Neuronal stem cell (in vitro differentiated cells): ENCODE results near the gene DZIP1.
"Not testable (repeated sequence)": the region's sequence is repeated elsewhere in the genome, so short reads cannot be mapped to it uniquely, and the experiment has no call there.

Source experiments
- DNase-seq: peaks from one replicate; pipeline ENCODE4 v3.0.0-alpha.2; 2013; ENCODE audit warnings: low spot score
- H2AFZ ChIP-seq: one replicate; pipeline ENCODE4 v1.6.1; 2013; ENCODE audit warnings: mild to moderate bottlenecking, low read length, inconsistent platforms
- H2AK5ac ChIP-seq: 2 replicates; pipeline ENCODE4 v1.6.1; 2013; ENCODE audit warnings: low read depth, mild to moderate bottlenecking, inconsistent platforms, low read length, moderate library complexity, mixed read lengths
- H2BK120ac ChIP-seq: 2 replicates; pipeline ENCODE4 v1.6.1; 2013; ENCODE audit warnings: low read depth, mild to moderate bottlenecking, inconsistent platforms, low read length, moderate library complexity, mixed read lengths
- H2BK12ac ChIP-seq: one replicate; pipeline ENCODE4 v1.6.1; 2013; ENCODE audit warnings: low read length, inconsistent platforms
- H2BK15ac ChIP-seq: 2 replicates; pipeline ENCODE4 v1.6.1; 2013; ENCODE audit warnings: mild to moderate bottlenecking, low read length, inconsistent platforms, mixed read lengths
- H2BK5ac ChIP-seq: one replicate; pipeline ENCODE4 v1.6.1; 2013; ENCODE audit warnings: inconsistent platforms, mild to moderate bottlenecking, low read length, moderate library complexity
- H3K14ac ChIP-seq: one replicate; pipeline ENCODE4 v1.6.1; 2013; ENCODE audit warnings: low read length, inconsistent platforms
- H3K18ac ChIP-seq: 2 replicates; pipeline ENCODE4 v1.6.1; 2013; ENCODE audit warnings: low read length, inconsistent platforms
- H3K23ac ChIP-seq: 2 replicates; pipeline ENCODE4 v1.6.1; 2013; ENCODE audit warnings: low read depth, mild to moderate bottlenecking, mixed read lengths, low read length, inconsistent platforms; ENCODE audit not compliant: poor library complexity
- H3K27ac ChIP-seq: replicated peaks from 3 replicates; pipeline ENCODE4 v1.5.1; 2013; ENCODE audit warnings: low read length, inconsistent platforms
- H3K27me3 ChIP-seq, 3 experiments: 2 replicates each; pipeline ENCODE4 v1.6.1; 2013; ENCODE audit warnings: low read length in 3 of 3, mild to moderate bottlenecking in 2 of 3, inconsistent platforms in 1 of 3, low read depth in 1 of 3, mixed read lengths in 1 of 3, moderate library complexity in 1 of 3; ENCODE audit not compliant: control insufficient read depth in 3 of 3, insufficient read depth in 3 of 3
- H3K36me3 ChIP-seq, 2 donors: replicated peaks in 1 of 2; 2 replicates each; pipeline ENCODE4 v1.6.1; 2013; ENCODE audit warnings: low read length in 2 of 2; ENCODE audit not compliant: control insufficient read depth in 2 of 2, insufficient read depth in 2 of 2
- H3K4ac ChIP-seq: 2 replicates; pipeline ENCODE4 v1.6.1; 2013; ENCODE audit warnings: inconsistent platforms, mild to moderate bottlenecking, low read length, moderate library complexity
- H3K4me1 ChIP-seq, 2 donors: 1 replicate in 1 of 2; 2 replicates in 1 of 2; pipeline ENCODE4 v1.6.1; 2013; ENCODE audit warnings: low read length in 2 of 2, low read depth in 1 of 2; ENCODE audit not compliant: control insufficient read depth in 2 of 2, insufficient read depth in 1 of 2
- H3K4me2 ChIP-seq: one replicate; pipeline ENCODE4 v1.6.1; 2013; ENCODE audit warnings: mild to moderate bottlenecking, low read length, inconsistent platforms; ENCODE audit not compliant: insufficient read depth, poor library complexity, severe bottlenecking
- H3K4me3 ChIP-seq, 2 donors: 2 replicates each; pipeline ENCODE4 v1.5.1; 2013; ENCODE audit warnings: low read length in 2 of 2, mild to moderate bottlenecking in 2 of 2, inconsistent platforms in 1 of 2, moderate library complexity in 1 of 2
- H3K79me1 ChIP-seq: one replicate; pipeline ENCODE4 v1.6.1; 2013; ENCODE audit warnings: low read depth, mild to moderate bottlenecking, inconsistent platforms, low read length, moderate library complexity
- H3K9ac ChIP-seq: one replicate; pipeline ENCODE4 v1.6.1; 2013; ENCODE audit warnings: mild to moderate bottlenecking, low read depth, low read length, inconsistent platforms; ENCODE audit not compliant: poor library complexity
- H3K9me3 ChIP-seq, 2 donors: replicated peaks in 1 of 2; 2 replicates each; pipeline versions ENCODE3 to v1.6.1; 2013; ENCODE audit warnings: low read length in 2 of 2, mild to moderate bottlenecking in 2 of 2, inconsistent platforms in 1 of 2, low read depth in 1 of 2, mixed read lengths in 1 of 2, moderate library complexity in 1 of 2; ENCODE audit not compliant: control insufficient read depth in 2 of 2, insufficient read depth in 1 of 2
- H4K8ac ChIP-seq: one replicate; pipeline ENCODE4 v1.6.1; 2013; ENCODE audit warnings: low read depth, mild to moderate bottlenecking, inconsistent platforms, low read length, moderate library complexity
- H4K91ac ChIP-seq: one replicate; pipeline ENCODE4 v1.6.1; 2013; ENCODE audit warnings: low read length, low read depth, mild to moderate bottlenecking, inconsistent platforms; ENCODE audit not compliant: poor library complexity
- WGBS, 2 donors: extraction: QIAGEN DNeasy Blood & Tissue Kit; methylation state at CpG; one replicate each; pipeline ENCODE4 v1.1.7; 2013; ENCODE audit warnings: missing lambda C conversion rate in 2 of 2, mixed read lengths in 1 of 2; ENCODE audit not compliant: insufficient read length in 2 of 2, insufficient replicate concordance in 1 of 2; ENCODE audit errors: extremely low coverage in 2 of 2; 5-methylcytosine and 5-hydroxymethylcytosine counted together

Gene DZIP1

DNA sequence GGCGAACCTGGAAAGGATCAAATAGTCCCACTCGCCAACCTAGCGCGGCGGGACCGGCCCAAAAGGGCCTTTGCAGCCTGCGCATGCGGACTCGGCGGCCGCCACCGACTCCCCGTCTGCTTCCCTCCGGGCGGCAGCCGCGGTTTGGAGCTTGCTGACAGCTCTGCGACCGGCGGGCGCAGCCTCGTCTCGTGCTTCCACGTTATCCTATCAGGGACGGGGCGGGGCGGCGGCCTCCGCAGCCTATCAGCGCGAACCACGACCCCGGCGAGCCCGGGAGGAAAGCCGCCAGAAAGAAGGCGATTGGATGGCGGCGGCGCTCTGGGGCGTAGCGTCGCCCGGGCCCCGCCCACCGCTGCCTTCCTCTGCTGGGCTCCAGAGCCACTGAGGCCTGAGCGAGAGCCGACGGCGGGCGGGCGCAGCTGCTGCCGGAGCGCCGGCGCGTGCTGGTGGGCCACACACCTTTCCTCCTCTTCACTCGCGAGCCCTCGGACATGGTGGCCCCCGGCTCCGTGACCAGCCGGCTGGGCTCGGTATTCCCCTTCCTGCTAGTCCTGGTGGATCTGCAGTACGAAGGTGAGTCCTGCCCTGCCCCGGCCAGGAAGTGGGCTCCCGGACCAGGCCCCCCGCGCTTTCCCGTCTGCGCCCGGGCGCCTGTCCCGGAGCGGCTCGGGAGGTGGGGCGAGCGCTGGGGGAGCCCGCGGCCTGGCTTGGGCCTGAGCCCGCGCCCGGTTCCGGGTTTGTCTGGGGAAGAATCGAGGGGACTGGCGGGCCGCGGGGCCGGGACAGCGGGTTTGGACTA lies 32.5 kb upstream of the DZIP1 start, which contains the start of gene DNAJC3:
Gene DNAJC3 (plus strand): TSS at position 378 of the 802 bp plus-strand sequence. CDS start 117 bp downstream, at position 495.
- peaks cover under 1 to 2% of the 10 kb centered on the region in 2 donors for H3K9me3 ChIP-seq
- H3K23ac ChIP-seq: peak within 1 kb of the TSS; percentile 26
- H4K91ac ChIP-seq: no peak within 1 kb of the TSS
- no peak within 1 kb of the TSS for H3K4ac ChIP-seq
- peak within 1 kb of the TSS; percentile 86 for H3K9ac ChIP-seq
- peak within 1 kb of the TSS; percentile 96 for H3K18ac ChIP-seq
- H3K27ac ChIP-seq: peak within 1 kb of the TSS; percentile 96
- no CpG with 5 or more reads among the region's 90 CpGs for WGBS, 2 donors
- H3K36me3 ChIP-seq: no peaks in the 10 kb centered on the region
- peak within 1 kb of the TSS; percentile 0 for H2BK15ac ChIP-seq
- peaks cover 2 to 7% of the 10 kb centered on the region in 2 donors for H3K4me1 ChIP-seq
- H2BK120ac ChIP-seq: no peak within 1 kb of the TSS
- peak within 1 kb of the TSS; percentile 47 for H3K14ac ChIP-seq
- H2AK5ac ChIP-seq: no peak within 1 kb of the TSS
- H2AFZ ChIP-seq: peak within 1 kb of the TSS; percentile 98
- H2BK12ac ChIP-seq: no peak within 1 kb of the TSS
- no peaks in the 10 kb centered on the region for H3K79me1 ChIP-seq
- peak within 1 kb of the TSS; percentile 86 to 99 for H3K4me3 ChIP-seq
- H3K27me3 ChIP-seq: no peaks in the 10 kb centered on the region
- peak; percentile 99 for DNase-seq
- H2BK5ac ChIP-seq: peak within 1 kb of the TSS; percentile 47
- H3K4me2 ChIP-seq: peak within 1 kb of the TSS; percentile 85
- H4K8ac ChIP-seq: no peak within 1 kb of the TSS

DNA sequence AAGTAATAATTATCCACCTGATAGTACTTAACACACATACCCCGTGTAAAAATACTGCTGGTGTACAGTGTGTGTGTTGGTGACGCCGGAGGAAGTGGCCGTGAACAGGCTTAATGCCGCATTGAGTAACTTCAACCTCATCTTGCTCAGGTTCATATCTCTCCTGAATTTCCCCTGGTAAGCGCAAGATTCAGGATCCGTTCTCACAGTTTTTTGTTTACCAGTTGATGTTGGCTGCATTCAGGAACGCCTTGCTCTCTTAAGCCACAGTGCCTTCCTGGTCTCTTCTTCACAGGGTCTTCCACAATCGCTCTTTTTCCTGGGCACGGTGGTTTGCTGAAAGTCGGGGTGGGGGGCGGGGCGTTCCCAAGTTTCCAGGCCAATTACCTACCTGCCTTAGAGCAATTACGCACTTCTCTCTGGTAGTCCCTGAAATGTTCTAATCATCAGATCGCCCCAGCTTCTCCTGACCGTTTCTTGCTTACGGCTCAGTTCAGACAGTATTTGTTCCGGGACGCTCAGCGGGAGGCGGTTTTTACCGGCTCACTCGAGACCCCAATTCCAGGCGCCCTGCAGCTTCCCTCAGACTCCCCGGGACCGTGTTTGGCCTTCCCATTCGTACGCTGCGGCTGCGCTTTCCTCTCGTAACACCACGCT lies 31.7 kb upstream of the DZIP1 start:
- Histone ChIP-seq H2AK5ac (no peak overlapping the region), H2BK120ac (no peak overlapping the region), H3K4me3 (peak overlapping the region; percentile 86 to 98), H3K79me1 (no peaks in the 10 kb centered on the region), H3K4me2 (peak overlapping the region; percentile 85), H4K8ac (no peak overlapping the region), H3K27ac (peak overlapping the region; percentile 96), H3K4ac (no peak overlapping the region), H3K4me1 (peaks cover 2 to 7% of the 10 kb centered on the region in 2 donors), H3K36me3 (no peaks in the 10 kb centered on the region), H3K23ac (peak overlapping the region; percentile 26), H2AFZ (peak overlapping the region; percentile 96), H2BK12ac (no peak overlapping the region), H4K91ac (no peak overlapping the region), H3K9ac (peak overlapping the region; percentile 86), H2BK15ac (peak overlapping the region; percentile 0), H3K27me3 (no peaks in the 10 kb centered on the region), H3K18ac (peak overlapping the region; percentile 86), H2BK5ac (peak overlapping the region; percentile 2), H3K14ac (no peak overlapping the region), H3K9me3 (peaks cover 4 to 7% of the 10 kb centered on the region in 2 donors)
- WGBS, 2 donors: no CpG with 5 or more reads among the region's 32 CpGs
- no peak for DNase-seq

DNA sequence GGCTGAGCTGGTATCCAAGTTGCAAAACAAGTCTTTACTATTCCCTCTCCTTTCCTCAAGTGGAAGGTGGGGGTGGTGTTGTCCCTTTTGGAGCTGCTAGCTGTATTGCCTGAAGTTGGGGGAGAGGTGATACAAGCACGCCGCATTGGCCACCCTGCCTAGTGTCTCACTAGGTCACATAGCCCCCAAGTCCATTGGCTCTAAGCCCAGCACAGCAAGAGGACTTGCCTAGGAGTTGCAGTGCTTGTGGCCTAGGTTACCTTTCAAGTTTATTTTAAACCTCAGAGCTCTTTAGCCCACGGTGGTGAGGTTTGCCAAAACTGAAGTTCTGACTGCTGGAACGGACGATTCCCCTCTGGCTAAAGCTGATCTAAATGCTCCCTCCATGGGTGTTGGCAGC lies 27.1 kb upstream of the DZIP1 start:
- WGBS, 2 donors: no CpG with 5 or more reads among the region's 5 CpGs
- no peak overlapping the region for H2AFZ ChIP-seq
- no peak overlapping the region for H2BK12ac ChIP-seq
- no peak overlapping the region for H2AK5ac ChIP-seq
- peaks cover 13 to 28% of the 10 kb centered on the region in 2 donors for H3K9me3 ChIP-seq
- H3K4ac ChIP-seq: no peak overlapping the region
- H4K8ac ChIP-seq: no peak overlapping the region
- H3K23ac ChIP-seq: no peak overlapping the region
- H4K91ac ChIP-seq: no peak overlapping the region
- no peak overlapping the region for H2BK15ac ChIP-seq
- H3K27ac ChIP-seq: no peak overlapping the region
- H3K27me3 ChIP-seq: no peaks in the 10 kb centered on the region
- H3K79me1 ChIP-seq: no peaks in the 10 kb centered on the region
- H3K14ac ChIP-seq: no peak overlapping the region
- H3K4me3 ChIP-seq: no peak overlapping the region
- H2BK5ac ChIP-seq: no peak overlapping the region
- no peaks in the 10 kb centered on the region for H3K36me3 ChIP-seq
- H3K18ac ChIP-seq: no peak overlapping the region
- no peak overlapping the region for H2BK120ac ChIP-seq
- DNase-seq: no peak
- H3K9ac ChIP-seq: no peak overlapping the region
- no peaks in the 10 kb centered on the region for H3K4me1 ChIP-seq
- no peak overlapping the region for H3K4me2 ChIP-seq

DNA sequence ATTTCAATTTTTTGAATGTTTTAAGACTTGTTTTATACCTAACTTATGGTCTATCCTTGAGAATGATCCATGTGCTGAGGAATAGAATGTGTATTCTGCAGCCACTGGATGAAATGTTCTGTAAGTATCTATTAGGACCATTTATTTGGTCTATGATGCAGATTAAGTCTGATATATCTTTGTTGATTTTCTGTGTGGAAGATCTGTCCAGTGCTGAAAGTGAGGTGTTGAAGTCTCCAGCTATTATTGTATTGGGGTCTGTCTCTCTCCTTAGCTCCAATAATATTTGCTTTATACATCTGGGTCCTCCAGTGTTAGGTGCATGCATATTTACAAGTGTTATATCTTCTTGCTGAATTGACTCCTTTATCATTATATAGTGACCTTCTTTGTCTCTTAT lies 22.7 kb upstream of the DZIP1 start:
- not testable (repeated sequence) for H3K79me1 ChIP-seq, H2BK12ac ChIP-seq, H3K9ac ChIP-seq, H3K23ac ChIP-seq, H4K8ac ChIP-seq, H2AK5ac ChIP-seq, H3K27me3 ChIP-seq, H3K4me2 ChIP-seq, H2BK15ac ChIP-seq, H2BK5ac ChIP-seq, H3K4me3 ChIP-seq, H3K14ac ChIP-seq, H2AFZ ChIP-seq, H3K36me3 ChIP-seq, H3K4ac ChIP-seq, DNase-seq, H2BK120ac ChIP-seq, H3K27ac ChIP-seq, H3K18ac ChIP-seq, H3K4me1 ChIP-seq, H4K91ac ChIP-seq
- H3K9me3 ChIP-seq: peaks cover 11 to 34% of the 10 kb centered on the region in 2 donors
